Upper lobe of left lung (tissue), 6 donors: Measurements from ENCODE around the gene DPP6. TPM values are rescaled to one million over a fixed set of nuclear protein-coding genes. Genes with fewer than 3 reads are reported as not detected.

ENCODE experiments used
- ATAC-seq, 2 donors: fragments of 200-7000 bp; cut with Tn5 transposase; one replicate each; pipeline ENCODE4 v1.9.1; 2022; ENCODE audit warnings: mild to moderate bottlenecking in 2 of 2, moderate library complexity in 2 of 2; ENCODE audit not compliant: low FRiP score in 2 of 2
- DNase-seq, 2 donors: peaks; one replicate each; pipeline ENCODE4 v3.0.0-alpha.2; 2019 to 2020
- H3K27ac ChIP-seq, 4 donors: fragments of 200-600 bp; sonication (generic); one replicate each; pipeline ENCODE4 v1.5.1; 2016 to 2019
- H3K27me3 ChIP-seq, 4 donors: fragments of 200-600 bp; sonication (generic); one replicate each; pipeline ENCODE4 v1.5.1; 2017 to 2019
- H3K36me3 ChIP-seq, 4 donors: fragments of 200-600 bp; sonication (generic); one replicate each; pipeline ENCODE4 v1.5.1; 2016 to 2019
- H3K4me1 ChIP-seq, 4 donors: fragments of 200-600 bp; sonication (generic); one replicate each; pipeline ENCODE4 v1.5.1; 2018 to 2019
- H3K4me3 ChIP-seq, 4 donors: fragments of 200-600 bp; sonication (generic); one replicate each; pipeline ENCODE4 v1.5.1; 2017 to 2019; ENCODE audit warnings: mild to moderate bottlenecking in 2 of 4, moderate library complexity in 1 of 4
- H3K9me3 ChIP-seq, 4 donors: fragments of 200-600 bp; sonication (generic); one replicate each; pipeline ENCODE4 v1.5.1; 2018 to 2019
- EP300 ChIP-seq, 4 donors: sonication (generic); formaldehyde crosslinking; IDR thresholded peaks; one replicate each; pipeline ENCODE4 v1.5.1; 2017; ENCODE audit warnings: antibody characterized with exemption in 4 of 4, control low read depth in 2 of 4
- POLR2A ChIP-seq, 4 donors: fragments of 450-650 bp; IDR thresholded peaks; one replicate each; pipeline ENCODE4 v1.5.1; 2016 to 2017; ENCODE audit warnings: antibody characterized with exemption in 4 of 4, mild to moderate bottlenecking in 2 of 4
- POLR2AphosphoS5 ChIP-seq, 2 donors: sonication (generic); formaldehyde crosslinking; IDR thresholded peaks; one replicate each; pipeline ENCODE4 v1.5.1; 2017; ENCODE audit warnings: antibody characterized with exemption in 2 of 2
- WGBS, 2 donors: methylation state at CpG; one replicate each; pipeline ENCODE4 v1.1.5; 2017 to 2018; 5-methylcytosine and 5-hydroxymethylcytosine counted together
- total RNA-seq, 6 donors: library from RNA; depleted of rRNA in 4 of 6; stranded (reverse); fragments of >200 nt in 4 of 6; gene quantifications; one replicate each; pipeline versions ENCODE4 v1.1.0 to v1.2.1, GENCODE V29; 2016 to 2021
- TF ChIP-seq, protein P1 (sequence below), 6 experiments: fragments of 450-650 bp in 4 of 6; fragments of 200-600 bp in 2 of 6; sonication (generic) in 2 of 6; IDR thresholded peaks; one replicate each; pipeline ENCODE4 v1.5.1; 2016 to 2019; ENCODE audit warnings: antibody characterized with exemption in 6 of 6
- donor health status: DM: no; HTN: no; CAD: no; lungs with moderate emphysema.
- donor health status: DM: no; HTN: yes; CAD: no; lungs with severe emphysema.

DPP6 gene
- total RNA-seq, 6 donors from 2014 or later = 0.49 to 3.1 (median 0.86) TPM; not detected in 2

DNA sequence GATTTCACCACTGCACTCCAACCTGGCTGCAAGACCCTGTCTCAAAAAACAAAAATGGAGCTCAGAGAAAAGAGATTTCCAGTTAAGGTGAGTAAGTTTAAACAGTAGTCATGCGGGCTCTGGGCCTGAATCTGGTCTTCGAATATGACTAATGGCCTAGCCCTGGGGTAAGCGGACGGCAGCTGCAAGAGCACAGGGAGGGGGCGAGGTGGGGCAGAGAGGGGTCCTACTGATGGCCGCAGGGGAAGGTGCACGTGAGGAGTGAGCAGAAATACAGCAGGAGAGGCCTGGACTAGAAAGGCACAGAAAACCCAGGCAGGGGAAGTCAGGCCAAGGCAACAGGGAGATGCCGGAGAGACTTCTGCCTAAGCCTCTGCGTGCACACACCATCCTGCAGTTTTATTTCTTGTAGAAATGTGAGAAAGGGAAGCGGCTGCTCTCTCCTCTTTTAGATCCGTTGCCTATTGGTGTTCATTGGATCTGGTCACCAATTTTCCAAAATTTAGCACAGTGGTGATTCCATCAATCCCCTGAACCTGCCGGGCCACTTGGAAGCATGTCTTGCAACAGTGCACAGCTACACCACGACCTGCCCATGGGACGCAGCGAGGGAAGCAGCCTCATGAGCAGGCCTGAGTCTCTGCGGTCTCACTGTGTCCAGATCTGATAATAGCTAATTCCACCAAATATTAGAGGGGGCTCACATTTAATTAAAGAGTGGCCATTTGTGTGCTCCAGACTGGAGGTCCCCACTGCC, 811.7 kb downstream of the DPP6 start:
- 84 to 93% methylated on average over 15 to 16 of the region's 16 CpGs for WGBS, 2 donors
- DNase-seq (no peak), ATAC-seq (no peak)
- Histone ChIP-seq H3K9me3 (no peaks in the 10 kb centered on the region), H3K36me3 (no peaks in the 10 kb centered on the region), H3K4me3 (no peak overlapping the region), H3K27ac (no peak overlapping the region), H3K4me1 (no peaks in the 10 kb centered on the region), H3K27me3 (no peaks in the 10 kb centered on the region)
- no peak for TF ChIP-seq POLR2AphosphoS5 (IDR thresholded peaks at IDR 0.05)
- TF ChIP-seq POLR2A (IDR thresholded peaks at IDR 0.05) = no peak

DNA sequence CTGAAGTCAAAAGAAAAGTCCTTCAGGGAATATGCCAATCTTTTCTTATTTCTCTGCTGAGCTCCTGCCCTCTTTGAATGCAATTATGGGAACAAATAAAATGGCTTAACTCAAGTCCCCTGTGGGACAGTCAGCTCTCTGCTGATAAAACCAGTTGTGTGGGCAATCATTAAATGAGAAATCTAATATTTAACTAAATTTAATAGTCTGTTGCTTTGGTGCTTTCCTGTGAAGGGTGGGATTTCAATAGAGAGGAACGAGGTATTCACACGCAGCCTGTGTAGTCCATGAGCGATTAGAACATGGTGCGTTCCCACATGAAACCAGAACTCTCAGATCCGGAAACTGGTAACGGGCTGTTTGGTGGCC, 812.3 kb downstream of the DPP6 start:
- H3K4me1 ChIP-seq = no peaks in the 10 kb centered on the region
- DNase-seq = no peak
- TF ChIP-seq POLR2A (IDR thresholded peaks at IDR 0.05) = no peak
- TF ChIP-seq EP300 (IDR thresholded peaks at IDR 0.05) = no peak
- no peak for TF ChIP-seq POLR2AphosphoS5 (IDR thresholded peaks at IDR 0.05)
- TF ChIP-seq, protein P1, sequence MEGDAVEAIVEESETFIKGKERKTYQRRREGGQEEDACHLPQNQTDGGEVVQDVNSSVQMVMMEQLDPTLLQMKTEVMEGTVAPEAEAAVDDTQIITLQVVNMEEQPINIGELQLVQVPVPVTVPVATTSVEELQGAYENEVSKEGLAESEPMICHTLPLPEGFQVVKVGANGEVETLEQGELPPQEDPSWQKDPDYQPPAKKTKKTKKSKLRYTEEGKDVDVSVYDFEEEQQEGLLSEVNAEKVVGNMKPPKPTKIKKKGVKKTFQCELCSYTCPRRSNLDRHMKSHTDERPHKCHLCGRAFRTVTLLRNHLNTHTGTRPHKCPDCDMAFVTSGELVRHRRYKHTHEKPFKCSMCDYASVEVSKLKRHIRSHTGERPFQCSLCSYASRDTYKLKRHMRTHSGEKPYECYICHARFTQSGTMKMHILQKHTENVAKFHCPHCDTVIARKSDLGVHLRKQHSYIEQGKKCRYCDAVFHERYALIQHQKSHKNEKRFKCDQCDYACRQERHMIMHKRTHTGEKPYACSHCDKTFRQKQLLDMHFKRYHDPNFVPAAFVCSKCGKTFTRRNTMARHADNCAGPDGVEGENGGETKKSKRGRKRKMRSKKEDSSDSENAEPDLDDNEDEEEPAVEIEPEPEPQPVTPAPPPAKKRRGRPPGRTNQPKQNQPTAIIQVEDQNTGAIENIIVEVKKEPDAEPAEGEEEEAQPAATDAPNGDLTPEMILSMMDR (IDR thresholded peaks at IDR 0.05) = no peak
- no peak for ATAC-seq
- H3K27ac ChIP-seq = no peak overlapping the region
- H3K36me3 ChIP-seq = no peaks in the 10 kb centered on the region
- H3K4me3 ChIP-seq = no peak overlapping the region
- no peaks in the 10 kb centered on the region for H3K9me3 ChIP-seq
- WGBS, 2 donors = 88 to 89% methylated on average over 6 of the region's 6 CpGs
- no peaks in the 10 kb centered on the region for H3K27me3 ChIP-seq

DNA sequence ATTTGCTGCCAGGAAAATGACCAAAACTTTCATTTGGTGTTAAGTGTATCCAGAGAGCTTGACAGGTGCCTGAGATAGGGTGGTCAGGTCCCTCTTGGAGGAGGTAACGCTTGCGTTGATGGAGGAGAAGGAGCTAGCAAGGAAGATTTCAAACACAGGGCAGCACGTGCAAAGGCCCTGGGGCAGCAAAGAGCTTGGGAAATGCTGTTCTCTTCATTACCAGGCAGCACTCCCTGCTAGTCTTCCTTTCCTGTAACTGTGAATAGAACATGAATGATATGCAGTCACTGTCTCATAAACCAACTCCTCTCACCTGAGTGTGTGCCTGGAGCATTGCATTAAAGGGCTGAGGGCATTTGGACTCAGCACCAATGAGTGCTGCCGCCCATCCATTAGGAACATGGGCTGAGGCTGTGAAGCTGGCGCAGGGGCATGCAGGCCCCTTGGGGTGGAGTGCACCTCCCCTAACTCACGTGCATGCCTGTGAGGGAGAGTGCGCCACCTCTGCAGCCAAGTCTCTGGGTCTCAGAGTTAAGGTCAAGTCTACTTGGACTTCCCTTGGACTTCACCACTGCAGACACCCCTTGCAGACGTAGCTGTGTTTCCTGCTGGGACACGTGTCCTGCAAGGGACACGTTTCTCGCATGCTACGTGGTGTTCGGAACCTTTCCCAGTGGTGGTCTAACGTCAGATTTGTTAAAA, 813.9 kb downstream of the DPP6 start:
- DNase-seq (no peak), ATAC-seq (no peak)
- H3K4me1 ChIP-seq = no peaks in the 10 kb centered on the region
- no peaks in the 10 kb centered on the region for H3K36me3 ChIP-seq
- no peak overlapping the region for H3K4me3 ChIP-seq
- WGBS, 2 donors = 85 to 90% methylated on average over 14 of the region's 14 CpGs
- H3K9me3 ChIP-seq = no peaks in the 10 kb centered on the region
- H3K27me3 ChIP-seq = no peaks in the 10 kb centered on the region
- TF ChIP-seq EP300 (IDR thresholded peaks at IDR 0.05) (no peak), POLR2A (IDR thresholded peaks at IDR 0.05) (no peak), POLR2AphosphoS5 (IDR thresholded peaks at IDR 0.05) (no peak)
- TF ChIP-seq, protein P1 (IDR thresholded peaks at IDR 0.05) = no peak
- H3K27ac ChIP-seq = no peak overlapping the region

DNA sequence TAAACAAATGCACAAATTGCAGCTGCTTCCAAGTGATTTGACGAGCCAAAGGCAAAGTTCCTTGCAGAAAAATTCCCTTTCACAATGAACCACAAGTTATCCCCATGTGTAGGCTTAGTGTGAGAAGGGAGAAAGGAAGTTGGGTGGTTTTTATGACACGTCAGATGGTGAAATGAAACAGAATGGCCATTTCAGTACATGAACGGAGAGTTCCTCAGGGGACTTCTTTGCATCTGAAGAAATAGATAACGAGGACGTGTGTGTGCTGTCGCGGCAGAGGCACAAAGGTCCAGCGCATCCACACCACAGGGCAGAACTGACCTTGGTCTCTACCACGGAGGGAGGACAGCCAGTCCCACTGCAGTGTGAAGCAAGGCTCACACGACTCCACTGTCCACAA, 814.9 kb downstream of the DPP6 start:
- 68 to 71% methylated on average over 9 to 10 of the region's 10 CpGs for WGBS, 2 donors

DNA sequence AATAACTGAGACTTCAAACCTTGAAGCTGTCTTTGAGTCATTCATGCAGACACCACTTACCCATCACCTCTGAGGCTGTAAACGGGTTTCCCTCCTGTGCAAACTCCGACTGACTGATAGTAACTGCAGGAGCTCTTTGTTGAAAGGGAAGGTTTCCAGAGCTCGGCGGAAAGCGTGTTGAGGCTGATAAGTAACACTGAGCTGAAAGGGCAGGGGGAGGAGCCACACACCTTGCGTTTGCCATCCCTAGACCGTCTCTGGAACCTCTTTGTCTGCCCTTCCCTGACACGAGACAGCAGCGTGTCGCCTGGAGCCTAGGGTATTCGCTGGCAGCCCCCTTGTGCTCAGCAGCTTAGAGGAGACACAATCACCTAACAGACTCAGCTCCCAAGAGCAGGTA, 816.7 kb downstream of the DPP6 start:
- Histone ChIP-seq H3K9me3 (no peaks in the 10 kb centered on the region), H3K4me1 (no peaks in the 10 kb centered on the region), H3K36me3 (no peaks in the 10 kb centered on the region), H3K27me3 (no peaks in the 10 kb centered on the region), H3K27ac (no peak overlapping the region), H3K4me3 (no peak overlapping the region)
- ATAC-seq (no peak), DNase-seq (no peak)
- WGBS, 2 donors = 11 to 16% methylated on average over 5 to 11 of the region's 11 CpGs
- TF ChIP-seq EP300 (IDR thresholded peaks at IDR 0.05) = no peak
- no peak for TF ChIP-seq POLR2A (IDR thresholded peaks at IDR 0.05)
- TF ChIP-seq, protein P1 (IDR thresholded peaks at IDR 0.05) = no peak
- TF ChIP-seq POLR2AphosphoS5 (IDR thresholded peaks at IDR 0.05) = no peak

More for the DNA sequence above, 814.9 kb downstream of the DPP6 start:
- ATAC-seq (no peak), DNase-seq (no peak)
- H3K9me3 ChIP-seq = no peaks in the 10 kb centered on the region
- no peak overlapping the region for H3K27ac ChIP-seq
- H3K36me3 ChIP-seq = no peaks in the 10 kb centered on the region
- TF ChIP-seq, protein P1 (IDR thresholded peaks at IDR 0.05) = no peak
- no peak for TF ChIP-seq POLR2A (IDR thresholded peaks at IDR 0.05)
- TF ChIP-seq EP300 (IDR thresholded peaks at IDR 0.05) = no peak
- no peak for TF ChIP-seq POLR2AphosphoS5 (IDR thresholded peaks at IDR 0.05)
- H3K4me3 ChIP-seq = no peak overlapping the region
- no peaks in the 10 kb centered on the region for H3K4me1 ChIP-seq
- H3K27me3 ChIP-seq = no peaks in the 10 kb centered on the region
